MCF 10A (cell line): ENCODE measurements around the gene HAL. TPM values are rescaled to one million over a fixed set of nuclear protein-coding genes. Genes with fewer than 3 reads are reported as not detected.

Experiments used
- BruUV-seq: library from RNA; stranded (reverse); fragments of 400-500 nt; replicated peaks from 2 replicates; lab custom pipeline; 2021; lab: Mats Ljungman, UMichigan
- CTCF ChIA-PET: fragments of 300-600 bp; sonication (Branson Sonifier 250); formaldehyde crosslinking; extraction: SDS; loops from one replicate; lab custom pipeline; 2021; ENCODE audit warnings: antibody characterized with exemption, inconsistent platforms; lab: Yijun Ruan, JAX
- POLR2A ChIA-PET: fragments of 300-600, 350-650 bp; sonication (Branson Sonifier 250); formaldehyde crosslinking; extraction: SDS; loops from one replicate; lab custom pipeline; 2020; ENCODE audit warnings: antibody characterized with exemption, inconsistent platforms; lab: Yijun Ruan, JAX
- DNase-seq: peaks from one replicate; pipeline ENCODE4 v3.0.0-alpha.2; 2018; ENCODE audit not compliant: unreplicated experiment
- H3K27ac Mint-ChIP-seq: one replicate; pipeline ENCODE4 v1.8.0; 2022; ENCODE audit warnings: mild to moderate bottlenecking, low read depth, mixed read lengths; ENCODE audit not compliant: unreplicated experiment
- H3K27me3 Mint-ChIP-seq: one replicate; pipeline ENCODE4 v1.8.0; 2022; ENCODE audit warnings: mixed read lengths; ENCODE audit not compliant: insufficient read depth, unreplicated experiment
- H3K36me3 Mint-ChIP-seq: one replicate; pipeline ENCODE4 v1.8.0; 2022; ENCODE audit warnings: mild to moderate bottlenecking, moderate library complexity, mixed read lengths; ENCODE audit not compliant: insufficient read depth, unreplicated experiment
- H3K4me1 Mint-ChIP-seq: one replicate; pipeline ENCODE4 v1.8.0; 2022; ENCODE audit warnings: mixed read lengths; ENCODE audit not compliant: insufficient read depth, unreplicated experiment
- H3K4me3 Mint-ChIP-seq: one replicate; pipeline ENCODE4 v1.8.0; 2022; ENCODE audit warnings: mild to moderate bottlenecking, moderate library complexity, mixed read lengths; ENCODE audit not compliant: unreplicated experiment
- H3K9me3 Mint-ChIP-seq: one replicate; pipeline ENCODE4 v1.8.0; 2022; ENCODE audit warnings: mixed read lengths; ENCODE audit not compliant: unreplicated experiment
- intact Hi-C: fragments of 100-400 bp; cut with micrococcal nuclease; formaldehyde crosslinking; loops from 2 replicates; pipeline ENCODE4 v1.14.1; 2022
- total RNA-seq: library from RNA; stranded (reverse); gene quantifications from 2 replicates; pipeline ENCODE4 v1.2.3, GENCODE V29; 2022
- TF ChIP-seq, protein P1 (sequence below): fragments of 200-600 bp; IDR thresholded peaks from one replicate; pipeline ENCODE4 v1.8.0; 2022; ENCODE audit warnings: antibody characterized with exemption, mild to moderate bottlenecking; ENCODE audit not compliant: unreplicated experiment

HAL gene
- total RNA-seq, 1 experiment from 2014 or later: 1.1 TPM

DNA sequence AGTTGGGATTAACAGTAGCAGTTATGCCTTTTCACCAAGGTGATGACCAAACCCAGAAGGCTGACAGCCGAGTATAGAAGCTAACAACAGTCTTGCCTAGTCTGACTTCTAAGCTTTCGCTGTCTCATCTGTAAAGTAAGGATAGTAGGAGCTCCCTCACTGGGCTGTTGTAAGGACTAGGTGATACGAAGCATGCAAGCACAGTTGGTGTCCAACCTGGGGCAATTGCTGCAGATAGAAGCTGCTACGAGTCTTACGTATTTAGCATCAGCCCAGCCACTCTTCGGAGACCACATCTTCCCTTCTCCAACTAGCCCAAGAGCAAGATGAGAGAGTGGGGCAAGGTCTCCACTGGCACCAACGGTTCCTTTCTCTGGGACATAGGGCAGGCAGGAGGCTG lies 6.0 kb downstream of the HAL start:
- H3K4me3 Mint-ChIP-seq: no peak overlapping the region
- intact Hi-C loops: no loop called here
- ChIA-PET POLR2A (no interaction called here), CTCF (interaction anchor here (0.8 kb wide), 1 partner anchor 9 kb away, joined by 6 read pairs; no protein-coding TSS in a partner anchor)
- TF ChIP-seq, protein P1, sequence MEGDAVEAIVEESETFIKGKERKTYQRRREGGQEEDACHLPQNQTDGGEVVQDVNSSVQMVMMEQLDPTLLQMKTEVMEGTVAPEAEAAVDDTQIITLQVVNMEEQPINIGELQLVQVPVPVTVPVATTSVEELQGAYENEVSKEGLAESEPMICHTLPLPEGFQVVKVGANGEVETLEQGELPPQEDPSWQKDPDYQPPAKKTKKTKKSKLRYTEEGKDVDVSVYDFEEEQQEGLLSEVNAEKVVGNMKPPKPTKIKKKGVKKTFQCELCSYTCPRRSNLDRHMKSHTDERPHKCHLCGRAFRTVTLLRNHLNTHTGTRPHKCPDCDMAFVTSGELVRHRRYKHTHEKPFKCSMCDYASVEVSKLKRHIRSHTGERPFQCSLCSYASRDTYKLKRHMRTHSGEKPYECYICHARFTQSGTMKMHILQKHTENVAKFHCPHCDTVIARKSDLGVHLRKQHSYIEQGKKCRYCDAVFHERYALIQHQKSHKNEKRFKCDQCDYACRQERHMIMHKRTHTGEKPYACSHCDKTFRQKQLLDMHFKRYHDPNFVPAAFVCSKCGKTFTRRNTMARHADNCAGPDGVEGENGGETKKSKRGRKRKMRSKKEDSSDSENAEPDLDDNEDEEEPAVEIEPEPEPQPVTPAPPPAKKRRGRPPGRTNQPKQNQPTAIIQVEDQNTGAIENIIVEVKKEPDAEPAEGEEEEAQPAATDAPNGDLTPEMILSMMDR: no peak
- no peaks in the 10 kb centered on the region for H3K9me3 Mint-ChIP-seq
- no peaks in the 10 kb centered on the region for H3K36me3 Mint-ChIP-seq
- no peaks in the 10 kb centered on the region for H3K27me3 Mint-ChIP-seq
- BruUV-seq: no TSS peak
- no peak for DNase-seq
- no peak overlapping the region for H3K27ac Mint-ChIP-seq
- H3K4me1 Mint-ChIP-seq: peaks cover 5% of the 10 kb centered on the region

DNA sequence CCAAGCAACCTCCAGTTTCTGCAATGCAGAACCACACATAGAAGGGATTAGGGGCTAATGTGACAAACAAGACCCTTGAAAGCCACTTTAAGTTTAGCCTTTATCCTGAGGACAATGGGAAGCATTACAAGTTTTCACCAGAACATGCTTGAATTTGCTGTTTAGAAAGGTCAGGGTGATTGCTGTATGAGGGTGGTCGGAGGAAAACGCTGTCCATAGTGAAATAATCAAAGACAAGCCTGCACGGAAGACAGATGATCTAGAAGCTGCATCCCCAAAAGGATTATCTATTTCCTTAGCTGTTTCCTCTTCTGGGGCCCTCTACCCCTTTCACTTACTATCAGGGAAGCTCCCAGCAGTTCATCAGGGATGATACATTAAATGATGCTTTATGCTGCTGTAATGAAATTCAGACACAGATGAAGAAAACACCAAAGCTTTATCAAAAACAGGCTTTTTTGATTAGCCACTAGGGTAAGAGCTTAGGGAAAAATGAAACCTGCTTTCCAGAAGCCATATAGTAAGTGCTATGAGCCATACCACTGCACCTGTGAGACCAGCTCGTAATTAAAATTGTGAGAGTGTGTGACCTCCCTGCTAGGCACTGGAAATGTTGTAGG lies 6.5 kb downstream of the HAL start:
- peaks cover 5% of the 10 kb centered on the region for H3K4me1 Mint-ChIP-seq
- intact Hi-C loops: no loop called here
- ChIA-PET CTCF (interaction anchor here (0.6 to 1.7 kb wide), 4 partner anchors 9 to 52 kb away, joined by 3 to 6 read pairs (median 5); no protein-coding TSS in a partner anchor), POLR2A (interaction anchor here (0.5 kb wide), 1 partner anchor 258 kb away, joined by 3 read pairs; no protein-coding TSS in a partner anchor)
- H3K36me3 Mint-ChIP-seq: no peaks in the 10 kb centered on the region
- H3K9me3 Mint-ChIP-seq: no peaks in the 10 kb centered on the region
- no peak overlapping the region for H3K4me3 Mint-ChIP-seq
- H3K27ac Mint-ChIP-seq: no peak overlapping the region
- no peak for DNase-seq
- TF ChIP-seq, protein P1: no peak
- no TSS peak for BruUV-seq
- H3K27me3 Mint-ChIP-seq: no peaks in the 10 kb centered on the region

DNA sequence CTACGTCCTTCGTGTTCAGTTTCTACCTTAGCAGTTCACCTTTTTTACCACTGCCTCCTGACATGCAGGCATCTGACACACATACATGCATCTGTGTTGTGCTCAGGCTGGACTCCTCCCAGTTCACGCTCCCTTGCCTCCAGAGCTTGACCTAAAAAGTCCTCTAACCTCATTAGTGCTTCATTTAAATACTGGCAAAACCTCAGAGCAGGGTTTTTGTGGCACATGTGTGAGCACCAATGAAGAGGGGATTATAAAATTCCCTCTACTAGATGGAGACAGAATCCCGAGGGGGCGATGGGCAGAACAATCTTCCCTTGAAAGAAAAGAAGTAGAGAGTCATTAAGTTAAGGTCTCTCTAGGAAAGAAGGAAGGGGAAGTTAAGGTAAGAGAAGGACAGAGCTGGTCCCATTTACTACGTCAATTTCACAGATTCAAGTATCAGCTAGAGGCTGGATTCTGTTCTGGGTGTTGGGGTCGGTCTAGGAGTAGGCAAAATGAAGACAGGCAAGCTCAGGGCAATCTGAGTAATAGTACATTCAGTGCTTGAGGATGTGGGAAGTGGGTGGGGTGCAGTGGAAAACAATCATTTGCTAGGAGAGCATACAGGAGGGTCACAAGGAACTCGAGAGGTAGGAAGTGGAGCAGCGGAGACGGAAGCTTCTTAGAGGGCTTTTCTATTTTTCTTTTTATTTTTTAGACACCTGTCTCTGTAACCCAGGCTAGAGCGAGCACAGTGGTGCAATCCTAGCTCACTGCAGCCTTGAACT lies 7.5 kb downstream of the HAL start:
- intact Hi-C loops: no loop called here
- TF ChIP-seq, protein P1: no peak
- Mint-ChIP-seq H3K9me3 (no peaks in the 10 kb centered on the region), H3K27ac (no peak overlapping the region), H3K27me3 (no peaks in the 10 kb centered on the region), H3K36me3 (no peaks in the 10 kb centered on the region), H3K4me3 (no peak overlapping the region), H3K4me1 (peaks cover 5% of the 10 kb centered on the region)
- ChIA-PET POLR2A (no interaction called here), CTCF (interaction anchor here (0.5 to 1.7 kb wide), 4 partner anchors 10 to 483 kb away, joined by 3 to 6 read pairs (median 3); no protein-coding TSS in a partner anchor)
- DNase-seq: no peak
- BruUV-seq: no TSS peak
